SK-N-MC (cell line): ENCODE results near the gene TMEM43.

Experiments used
- EZH2 ChIP-seq: fragments of 200-600 bp; sonication (generic); IDR thresholded peaks from one replicate; pipeline ENCODE4 v1.6.1; 2017; ENCODE audit warnings: antibody characterized with exemption
- FOXP2 ChIP-seq: optimal IDR thresholded peaks from 2 replicates; pipeline ENCODE3; 2011; ENCODE audit warnings: mild to moderate bottlenecking, moderate library complexity; ENCODE audit not compliant: insufficient read depth; ENCODE audit errors: extremely low read length, control extremely low read depth
- POLR2AphosphoS5 ChIP-seq: IDR thresholded peaks from 2 replicates; pipeline ENCODE4 v1.6.1; 2012; ENCODE audit warnings: mild to moderate bottlenecking, low read depth, low read length, borderline replicate concordance

DNA sequence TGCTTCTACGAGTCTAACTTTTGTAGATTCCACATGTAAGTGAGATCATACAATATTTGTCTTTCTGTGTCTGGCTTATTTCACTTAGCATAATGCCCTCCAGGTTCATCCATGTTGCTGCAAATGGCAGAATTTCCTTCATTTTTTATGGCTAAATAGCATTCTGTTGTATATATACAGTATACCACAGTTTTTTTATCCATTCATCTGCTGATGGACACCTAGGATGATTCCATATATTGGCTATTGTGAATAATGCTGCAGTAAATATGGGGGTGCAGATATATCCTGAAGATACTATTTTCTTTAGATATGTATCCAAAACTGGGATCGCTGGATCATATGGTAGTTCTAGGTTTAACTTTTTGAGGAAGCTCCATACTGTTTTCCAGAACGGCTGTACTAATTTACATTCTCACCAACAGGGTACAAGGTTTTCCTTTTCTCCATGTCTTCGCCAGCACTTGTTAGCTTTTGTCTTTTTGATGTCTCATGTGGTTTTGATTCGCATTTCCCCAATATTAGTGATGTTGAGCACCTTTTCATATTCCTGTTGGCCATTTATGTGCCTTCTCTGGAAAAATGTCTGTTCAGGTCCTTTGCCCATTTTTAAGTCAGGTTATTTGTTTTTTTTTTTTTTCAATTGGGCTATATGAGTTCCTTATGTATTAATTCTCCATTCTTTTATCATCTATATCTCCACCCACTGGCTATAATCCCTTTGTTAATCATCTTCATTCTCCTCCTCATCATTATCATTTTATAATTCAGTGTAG lies 27.0 kb upstream of the TMEM43 start:
- TF ChIP-seq POLR2AphosphoS5 (no peak), EZH2 (no peak), FOXP2 (no peak)
